ENCODE data around the gene NHLRC4.

- no peak for TF ChIP-seq ZFP3 (CRISPR knock-in tag; IDR thresholded peaks at IDR 0.05)
- no peak for TF ChIP-seq ZFP30 (CRISPR knock-in tag; IDR thresholded peaks at IDR 0.05)
- TF ChIP-seq, protein P1, sequence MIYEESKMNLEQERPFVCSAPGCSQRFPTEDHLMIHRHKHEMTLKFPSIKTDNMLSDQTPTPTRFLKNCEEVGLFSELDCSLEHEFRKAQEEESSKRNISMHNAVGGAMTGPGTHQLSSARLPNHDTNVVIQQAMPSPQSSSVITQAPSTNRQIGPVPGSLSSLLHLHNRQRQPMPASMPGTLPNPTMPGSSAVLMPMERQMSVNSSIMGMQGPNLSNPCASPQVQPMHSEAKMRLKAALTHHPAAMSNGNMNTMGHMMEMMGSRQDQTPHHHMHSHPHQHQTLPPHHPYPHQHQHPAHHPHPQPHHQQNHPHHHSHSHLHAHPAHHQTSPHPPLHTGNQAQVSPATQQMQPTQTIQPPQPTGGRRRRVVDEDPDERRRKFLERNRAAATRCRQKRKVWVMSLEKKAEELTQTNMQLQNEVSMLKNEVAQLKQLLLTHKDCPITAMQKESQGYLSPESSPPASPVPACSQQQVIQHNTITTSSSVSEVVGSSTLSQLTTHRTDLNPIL (CRISPR knock-in tag; IDR thresholded peaks at IDR 0.05; ENCODE audit: low read depth), result no peak
- TF ChIP-seq RARB (CRISPR knock-in tag; IDR thresholded peaks at IDR 0.05), result no peak
- no peak for TF ChIP-seq ISL1 (CRISPR knock-in tag; IDR thresholded peaks at IDR 0.05)
- no peak for TF ChIP-seq BACH2 (CRISPR knock-in tag; IDR thresholded peaks at IDR 0.05; ENCODE audit: borderline replicate concordance)
- TF ChIP-seq ARNTL (CRISPR knock-in tag; IDR thresholded peaks at IDR 0.05; ENCODE audit: borderline replicate concordance, low read depth), result no peak
- no peak for TF ChIP-seq GLIS3 (CRISPR knock-in tag; IDR thresholded peaks at IDR 0.05)
- TF ChIP-seq CSRNP3 (CRISPR knock-in tag; IDR thresholded peaks at IDR 0.05), result no peak
- no peak for TF ChIP-seq ZNF70 (CRISPR knock-in tag; IDR thresholded peaks at IDR 0.05)
- TF ChIP-seq ESRRG (CRISPR knock-in tag; IDR thresholded peaks at IDR 0.05), result no peak
- TF ChIP-seq, protein P2, sequence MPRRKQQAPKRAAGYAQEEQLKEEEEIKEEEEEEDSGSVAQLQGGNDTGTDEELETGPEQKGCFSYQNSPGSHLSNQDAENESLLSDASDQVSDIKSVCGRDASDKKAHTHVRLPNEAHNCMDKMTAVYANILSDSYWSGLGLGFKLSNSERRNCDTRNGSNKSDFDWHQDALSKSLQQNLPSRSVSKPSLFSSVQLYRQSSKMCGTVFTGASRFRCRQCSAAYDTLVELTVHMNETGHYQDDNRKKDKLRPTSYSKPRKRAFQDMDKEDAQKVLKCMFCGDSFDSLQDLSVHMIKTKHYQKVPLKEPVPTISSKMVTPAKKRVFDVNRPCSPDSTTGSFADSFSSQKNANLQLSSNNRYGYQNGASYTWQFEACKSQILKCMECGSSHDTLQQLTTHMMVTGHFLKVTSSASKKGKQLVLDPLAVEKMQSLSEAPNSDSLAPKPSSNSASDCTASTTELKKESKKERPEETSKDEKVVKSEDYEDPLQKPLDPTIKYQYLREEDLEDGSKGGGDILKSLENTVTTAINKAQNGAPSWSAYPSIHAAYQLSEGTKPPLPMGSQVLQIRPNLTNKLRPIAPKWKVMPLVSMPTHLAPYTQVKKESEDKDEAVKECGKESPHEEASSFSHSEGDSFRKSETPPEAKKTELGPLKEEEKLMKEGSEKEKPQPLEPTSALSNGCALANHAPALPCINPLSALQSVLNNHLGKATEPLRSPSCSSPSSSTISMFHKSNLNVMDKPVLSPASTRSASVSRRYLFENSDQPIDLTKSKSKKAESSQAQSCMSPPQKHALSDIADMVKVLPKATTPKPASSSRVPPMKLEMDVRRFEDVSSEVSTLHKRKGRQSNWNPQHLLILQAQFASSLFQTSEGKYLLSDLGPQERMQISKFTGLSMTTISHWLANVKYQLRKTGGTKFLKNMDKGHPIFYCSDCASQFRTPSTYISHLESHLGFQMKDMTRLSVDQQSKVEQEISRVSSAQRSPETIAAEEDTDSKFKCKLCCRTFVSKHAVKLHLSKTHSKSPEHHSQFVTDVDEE (CRISPR knock-in tag; IDR thresholded peaks at IDR 0.05), result no peak
- no peak for TF ChIP-seq ZC3H10 (CRISPR knock-in tag; IDR thresholded peaks at IDR 0.05)
- TF ChIP-seq, protein P3, sequence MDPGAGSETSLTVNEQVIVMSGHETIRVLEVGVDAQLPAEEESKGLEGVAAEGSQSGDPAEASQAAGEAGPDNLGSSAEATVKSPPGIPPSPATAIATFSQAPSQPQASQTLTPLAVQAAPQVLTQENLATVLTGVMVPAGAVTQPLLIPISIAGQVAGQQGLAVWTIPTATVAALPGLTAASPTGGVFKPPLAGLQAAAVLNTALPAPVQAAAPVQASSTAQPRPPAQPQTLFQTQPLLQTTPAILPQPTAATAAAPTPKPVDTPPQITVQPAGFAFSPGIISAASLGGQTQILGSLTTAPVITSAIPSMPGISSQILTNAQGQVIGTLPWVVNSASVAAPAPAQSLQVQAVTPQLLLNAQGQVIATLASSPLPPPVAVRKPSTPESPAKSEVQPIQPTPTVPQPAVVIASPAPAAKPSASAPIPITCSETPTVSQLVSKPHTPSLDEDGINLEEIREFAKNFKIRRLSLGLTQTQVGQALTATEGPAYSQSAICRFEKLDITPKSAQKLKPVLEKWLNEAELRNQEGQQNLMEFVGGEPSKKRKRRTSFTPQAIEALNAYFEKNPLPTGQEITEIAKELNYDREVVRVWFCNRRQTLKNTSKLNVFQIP (CRISPR knock-in tag; IDR thresholded peaks at IDR 0.05; ENCODE audit: borderline replicate concordance, low read depth), result no peak
Measured at GRCh38 chr16:609316-609715, 42.5 kb downstream of the NHLRC4 start.

Data from SK-N-SH treated with all-trans-retinoic acid at 6 μM for 48 hours (cell line).